GDM1 (cell line): ENCODE results near the gene SLC35F1.

Experiments used
- DNase-seq: peaks from one replicate; lab custom pipeline; 2025; lab: John Stamatoyannopoulos, UW

Gene SLC35F1

GRCh38 chr6:118123503-118124037 lies 216.5 kb downstream of the SLC35F1 start:
- DNase-seq: no peak

- no peak for DNase-seq
These were observed 217.8 kb downstream of the SLC35F1 start for GRCh38 chr6:118124851-118125250.

- DNase-seq: no peak
These were observed 221.7 kb downstream of the SLC35F1 start for GRCh38 chr6:118128755-118129154.

GRCh38 chr6:118134206-118134605 lies 227.1 kb downstream of the SLC35F1 start:
- DNase-seq: no peak

- no peak for DNase-seq
These were observed 227.7 kb downstream of the SLC35F1 start for GRCh38 chr6:118134736-118135135.

GRCh38 chr6:118135371-118135770 lies 228.3 kb downstream of the SLC35F1 start:
- DNase-seq: no peak

GRCh38 chr6:118141211-118141610 lies 234.1 kb downstream of the SLC35F1 start:
- DNase-seq: no peak

- DNase-seq: no peak
These were observed 239.5 kb downstream of the SLC35F1 start for GRCh38 chr6:118146584-118146983.

GRCh38 chr6:118147511-118147910 lies 240.4 kb downstream of the SLC35F1 start:
- no peak for DNase-seq

- DNase-seq: no peak
These were observed 241.5 kb downstream of the SLC35F1 start for GRCh38 chr6:118148561-118148960.

GRCh38 chr6:118152524-118152923 lies 245.5 kb downstream of the SLC35F1 start:
- DNase-seq: no peak

GRCh38 chr6:118161343-118161742 lies 254.3 kb downstream of the SLC35F1 start:
- no peak for DNase-seq

GRCh38 chr6:118163542-118163941 lies 256.5 kb downstream of the SLC35F1 start:
- DNase-seq: no peak

GRCh38 chr6:118165500-118165899 lies 258.4 kb downstream of the SLC35F1 start:
- DNase-seq: no peak

GRCh38 chr6:118168421-118168820 lies 261.4 kb downstream of the SLC35F1 start:
- DNase-seq: no peak

GRCh38 chr6:118171852-118172251 lies 264.8 kb downstream of the SLC35F1 start:
- DNase-seq: no peak

GRCh38 chr6:118174071-118174470 lies 267.0 kb downstream of the SLC35F1 start:
- no peak for DNase-seq

GRCh38 chr6:118177720-118178119 lies 270.7 kb downstream of the SLC35F1 start:
- no peak for DNase-seq

- no peak for DNase-seq
These were observed 272.0 kb downstream of the SLC35F1 start for GRCh38 chr6:118179048-118179447.

- no peak for DNase-seq
These were observed 279.9 kb downstream of the SLC35F1 start for GRCh38 chr6:118186672-118187567.

GRCh38 chr6:118187568-118188164 lies 280.6 kb downstream of the SLC35F1 start:
- no peak for DNase-seq

- DNase-seq: no peak
These were observed 281.5 kb downstream of the SLC35F1 start for GRCh38 chr6:118188561-118188960.

GRCh38 chr6:118197539-118197938 lies 290.5 kb downstream of the SLC35F1 start:
- no peak for DNase-seq
